NCI-H82 (cell line): ENCODE data around the gene B9D2.
A peak's percentile ranks its signal among the peaks of the same experiment; 100 is the strongest.

Source experiments
- DNase-seq: peaks from one replicate; lab custom pipeline; 2025; lab: John Stamatoyannopoulos, UW

B9D2 gene

GRCh38 chr19:41327576-41328156 is 36.3 kb downstream of the B9D2 start:
- no peak for DNase-seq

GRCh38 chr19:41327076-41327575 is 36.8 kb downstream of the B9D2 start:
- DNase-seq = no peak

GRCh38 chr19:41325947-41326706 is 37.8 kb downstream of the B9D2 start:
- no peak for DNase-seq

- no peak for DNase-seq
These were observed 38.4 kb downstream of the B9D2 start for GRCh38 chr19:41325640-41325946.

- DNase-seq = peak; percentile 42
These were observed 38.9 kb downstream of the B9D2 start for GRCh38 chr19:41324921-41325639.

GRCh38 chr19:41324231-41324702 is 39.7 kb downstream of the B9D2 start:
- DNase-seq = no peak

GRCh38 chr19:41323430-41324125 is 40.4 kb downstream of the B9D2 start:
- no peak for DNase-seq

GRCh38 chr19:41323023-41323422 is 40.9 kb downstream of the B9D2 start:
- DNase-seq = no peak

GRCh38 chr19:41322451-41322850 is 41.5 kb downstream of the B9D2 start:
- no peak for DNase-seq

- peak; percentile 56 for DNase-seq
These were observed 42.2 kb downstream of the B9D2 start for GRCh38 chr19:41321600-41322270.

GRCh38 chr19:41321204-41321599 is 42.7 kb downstream of the B9D2 start:
- no peak for DNase-seq

GRCh38 chr19:41320568-41320967 is 43.4 kb downstream of the B9D2 start:
- DNase-seq = no peak

- DNase-seq = no peak
These were observed 43.8 kb downstream of the B9D2 start for GRCh38 chr19:41320185-41320518.

GRCh38 chr19:41319500-41320184 is 44.3 kb downstream of the B9D2 start:
- no peak for DNase-seq

GRCh38 chr19:41318696-41319499 is 45.1 kb downstream of the B9D2 start:
- DNase-seq = no peak

- no peak for DNase-seq
These were observed 47.5 kb downstream of the B9D2 start for GRCh38 chr19:41316306-41316920.

GRCh38 chr19:41311613-41312012 is 52.3 kb downstream of the B9D2 start:
- DNase-seq = no peak

- DNase-seq = no peak
These were observed 52.9 kb downstream of the B9D2 start for GRCh38 chr19:41311072-41311471.

GRCh38 chr19:41310033-41310831 is 53.7 kb downstream of the B9D2 start, which contains the start of gene CCDC97:
TSS of gene CCDC97 (plus strand) at chr19:41310172. CDS start at chr19:41310311, 139 bp downstream.
- DNase-seq = peak; percentile 92
